ENCODE measurements around the gene RREB1.

- no peak for TF ChIP-seq EZH2 (IDR thresholded peaks at IDR 0.05; ENCODE audit: insufficient read depth, poor library complexity, severe bottlenecking)
- TF ChIP-seq EZH2phosphoT487 (IDR thresholded peaks at IDR 0.05; ENCODE audit: insufficient read depth, low read depth), result no peak
These were observed 29.1 kb downstream of the RREB1 start for GRCh38 chr6:7136859-7137334.
